ES-I3 (cell line): Measurements from ENCODE around the gene SMIM1.

Experiments
- H3K36me3 ChIP-seq: 2 replicates; pipeline ENCODE4 v1.6.1; 2013; ENCODE audit warnings: mild to moderate bottlenecking, low read length, control low read depth, moderate library complexity; ENCODE audit not compliant: insufficient read depth
- H3K4me1 ChIP-seq: 2 replicates; pipeline ENCODE4 v1.6.1; 2013; ENCODE audit warnings: mild to moderate bottlenecking, control low read depth, low read length; ENCODE audit not compliant: insufficient read depth
- H3K9ac ChIP-seq: 2 replicates; pipeline ENCODE4 v1.6.1; 2013; ENCODE audit warnings: low read depth, mild to moderate bottlenecking, low read length, moderate library complexity
- H3K9me3 ChIP-seq: 2 replicates; pipeline ENCODE4 v1.6.1; 2013; ENCODE audit warnings: mild to moderate bottlenecking, low read length, moderate library complexity; ENCODE audit not compliant: control insufficient read depth, insufficient read depth

Gene SMIM1

GRCh38 chr1:3783651-3784474, 11.3 kb downstream of the SMIM1 start:
- H3K9me3 ChIP-seq = no peaks in the 10 kb centered on the region
- peaks cover 38% of the 10 kb centered on the region for H3K36me3 ChIP-seq

GRCh38 chr1:3785045-3785444, 12.5 kb downstream of the SMIM1 start:
- peaks cover 33% of the 10 kb centered on the region for H3K36me3 ChIP-seq
- no peak overlapping the region for H3K9ac ChIP-seq
- no peaks in the 10 kb centered on the region for H3K9me3 ChIP-seq
- peaks cover 6% of the 10 kb centered on the region for H3K4me1 ChIP-seq

More at GRCh38 chr1:3783651-3784474, 11.3 kb downstream of the SMIM1 start:
- H3K9ac ChIP-seq = no peak overlapping the region
- H3K4me1 ChIP-seq = no peaks in the 10 kb centered on the region

GRCh38 chr1:3785456-3786157, 13.1 kb downstream of the SMIM1 start:
- no peak overlapping the region for H3K9ac ChIP-seq
- peaks cover 8% of the 10 kb centered on the region for H3K4me1 ChIP-seq
- H3K9me3 ChIP-seq = no peaks in the 10 kb centered on the region
- peaks cover 29% of the 10 kb centered on the region for H3K36me3 ChIP-seq

GRCh38 chr1:3786468-3787348, 14.2 kb downstream of the SMIM1 start:
- no peak overlapping the region for H3K9ac ChIP-seq
- no peaks in the 10 kb centered on the region for H3K9me3 ChIP-seq
- peaks cover 31% of the 10 kb centered on the region for H3K36me3 ChIP-seq
- H3K4me1 ChIP-seq = peaks cover 8% of the 10 kb centered on the region

- no peak overlapping the region for H3K9ac ChIP-seq
- H3K36me3 ChIP-seq = peaks cover 33% of the 10 kb centered on the region
- no peaks in the 10 kb centered on the region for H3K9me3 ChIP-seq
- H3K4me1 ChIP-seq = peaks cover 14% of the 10 kb centered on the region
Measured at GRCh38 chr1:3787349-3787715, 14.8 kb downstream of the SMIM1 start.

- H3K4me1 ChIP-seq = peaks cover 20% of the 10 kb centered on the region
- H3K9me3 ChIP-seq = no peaks in the 10 kb centered on the region
- H3K9ac ChIP-seq = no peak overlapping the region
- H3K36me3 ChIP-seq = peaks cover 28% of the 10 kb centered on the region
Measured at GRCh38 chr1:3787745-3788605, 15.4 kb downstream of the SMIM1 start.

- Histone ChIP-seq H3K9ac (no peak overlapping the region), H3K9me3 (no peaks in the 10 kb centered on the region), H3K36me3 (peaks cover 20% of the 10 kb centered on the region), H3K4me1 (peaks cover 20% of the 10 kb centered on the region)
Measured at GRCh38 chr1:3788756-3789420, 16.3 kb downstream of the SMIM1 start.

GRCh38 chr1:3789421-3790300, 17.1 kb downstream of the SMIM1 start:
- Histone ChIP-seq H3K9ac (no peak overlapping the region), H3K4me1 (peaks cover 20% of the 10 kb centered on the region), H3K36me3 (peaks cover 13% of the 10 kb centered on the region), H3K9me3 (no peaks in the 10 kb centered on the region)

- H3K9me3 ChIP-seq = no peaks in the 10 kb centered on the region
- H3K4me1 ChIP-seq = peaks cover 24% of the 10 kb centered on the region
- no peak overlapping the region for H3K9ac ChIP-seq
- H3K36me3 ChIP-seq = peaks cover 10% of the 10 kb centered on the region
Measured at GRCh38 chr1:3790500-3790923, 18.0 kb downstream of the SMIM1 start.

GRCh38 chr1:3790952-3791351, 18.4 kb downstream of the SMIM1 start:
- peaks cover 8% of the 10 kb centered on the region for H3K36me3 ChIP-seq
- peaks cover 24% of the 10 kb centered on the region for H3K4me1 ChIP-seq
- no peaks in the 10 kb centered on the region for H3K9me3 ChIP-seq
- H3K9ac ChIP-seq = no peak overlapping the region

GRCh38 chr1:3795453-3796214, 23.1 kb downstream of the SMIM1 start:
- no peaks in the 10 kb centered on the region for H3K9me3 ChIP-seq
- H3K9ac ChIP-seq = peak overlapping the region; percentile 57
- H3K4me1 ChIP-seq = peaks cover 16% of the 10 kb centered on the region
- peaks cover 8% of the 10 kb centered on the region for H3K36me3 ChIP-seq
